Measurements from ENCODE around the gene PYGO2.

DNA sequence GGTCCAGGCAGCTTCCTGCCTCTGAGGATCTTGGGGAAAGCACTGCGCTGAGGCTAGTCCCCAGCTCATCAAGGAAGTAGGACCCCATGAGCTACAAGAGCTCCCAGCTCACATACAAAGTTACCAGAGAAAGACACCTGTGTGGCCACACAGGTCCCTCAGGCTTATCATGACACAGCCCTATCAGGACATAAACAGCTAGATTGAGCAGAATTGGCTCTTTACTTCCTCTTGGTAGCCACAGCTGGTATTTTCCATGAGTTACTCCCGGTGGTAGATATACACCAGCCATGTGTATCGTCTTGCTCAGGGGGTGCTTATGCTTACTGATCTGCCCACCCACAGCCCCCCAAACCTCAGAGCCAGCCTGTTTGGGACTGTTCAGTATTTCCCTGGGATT lies 33.0 kb upstream of the PYGO2 start:
- TF ChIP-seq CTCF (conservative IDR thresholded peaks at IDR 0.05; ENCODE audit: low read length) (no peak), EZH2phosphoT487 (IDR thresholded peaks at IDR 0.05; ENCODE audit: borderline replicate concordance, low read depth, low read length) (no peak)
